HL-60 (cell line): ENCODE measurements around the gene CEP20.

ENCODE experiments used
- CTCF ChIP-seq: IDR thresholded peaks from one replicate; pipeline ENCODE4 v1.5.1; 2011; ENCODE audit warnings: low read length, control low read depth, inconsistent platforms; ENCODE audit not compliant: insufficient read depth
- POLR2AphosphoS5 ChIP-seq: IDR thresholded peaks from 2 replicates; pipeline ENCODE4 v1.6.1; 2012; ENCODE audit warnings: low read depth
- SPI1 ChIP-seq: IDR thresholded peaks from 2 replicates; pipeline ENCODE4 v1.6.1; 2012; ENCODE audit warnings: low read depth, mild to moderate bottlenecking, borderline replicate concordance

GRCh38 chr16:15866451-15866850, 22.0 kb downstream of the CEP20 start:
- TF ChIP-seq CTCF (no peak), SPI1 (no peak), POLR2AphosphoS5 (no peak)
